AG04450 (cell line): ENCODE results near the gene INAFM2. TPM values are rescaled to one million over a fixed set of nuclear protein-coding genes. Genes with fewer than 3 reads are reported as not detected.
A peak's percentile ranks its signal among the peaks of the same experiment; 100 is the strongest.

Source experiments
- CTCF ChIA-PET: fragments of 300-600, 350-600 bp; formaldehyde crosslinking; extraction: SDS; loops from one replicate; lab custom pipeline; 2022; ENCODE audit warnings: antibody characterized with exemption, inconsistent platforms; lab: Charles Lee
- POLR2A ChIA-PET: fragments of 350-600 bp; formaldehyde crosslinking; extraction: SDS; loops from one replicate; lab custom pipeline; 2021; ENCODE audit warnings: antibody characterized with exemption, inconsistent platforms; lab: Yijun Ruan, JAX
- DNase-seq: peaks from one replicate; pipeline ENCODE4 v3.0.0-alpha.2; 2011; ENCODE audit warnings: low read depth, low spot score
- H3K27ac ChIP-seq: one replicate; pipeline ENCODE4 v1.5.1; 2012; ENCODE audit warnings: low read depth, low read length, control low read depth
- H3K27me3 ChIP-seq: one replicate; pipeline ENCODE4 v1.6.0; 2012; ENCODE audit warnings: low read length; ENCODE audit not compliant: control insufficient read depth, insufficient read depth
- H3K4me3 ChIP-seq: 2 replicates; pipeline ENCODE4 v1.5.1; 2011; ENCODE audit warnings: mild to moderate bottlenecking, low read depth, low read length, control low read depth
- H3K9me3 ChIP-seq: 2 replicates; pipeline ENCODE4 v1.5.1; 2012; ENCODE audit warnings: low read length; ENCODE audit not compliant: control insufficient read depth, insufficient read depth
- CTCF ChIP-seq: IDR thresholded peaks from 2 replicates; pipeline ENCODE4 v1.5.1; 2011; ENCODE audit warnings: low read depth, low read length, control low read depth, inconsistent platforms
- polyA plus RNA-seq: library from polyadenylated mRNA; depleted of rRNA; stranded (reverse); fragments of >200 nt; gene quantifications from 2 replicates; pipeline ENCODE4 v1.2.3, GENCODE V29; 2011

INAFM2 gene
- polyA plus RNA-seq, 1 experiment = 11.4 TPM

- CTCF ChIA-PET = interaction anchor here (1.2 to 8.6 kb wide), 2 partner anchors 10 to 13 kb away, joined by 4 to 85 read pairs; partner anchors contain the start of gene INAFM2
- peak overlapping the region; percentile 73 for H3K27ac ChIP-seq
- H3K27me3 ChIP-seq = no peaks in the 10 kb centered on the region
- H3K4me3 ChIP-seq = no peak overlapping the region
- POLR2A ChIA-PET = no interaction called here
- TF ChIP-seq CTCF = no peak
- no peak for DNase-seq
- no peaks in the 10 kb centered on the region for H3K9me3 ChIP-seq
Observed at GRCh38 chr15:40334541-40334940, 11.0 kb downstream of the INAFM2 start.

GRCh38 chr15:40334941-40335795, 11.7 kb downstream of the INAFM2 start:
- CTCF ChIA-PET = interaction anchor here (0.9 to 8.6 kb wide), 3 partner anchors 9 to 118 kb away, joined by 3 to 85 read pairs (median 4); partner anchors contain the start of gene INAFM2

GRCh38 chr15:40335938-40336743, 12.6 kb downstream of the INAFM2 start:
- H3K27ac ChIP-seq = peak overlapping the region; percentile 21
- DNase-seq = no peak
- POLR2A ChIA-PET = interaction anchor here (1.2 kb wide), 1 partner anchor 13 kb away, joined by 3 read pairs; the partner anchor contains the start of gene INAFM2

More at GRCh38 chr15:40334941-40335795, 11.7 kb downstream of the INAFM2 start:
- POLR2A ChIA-PET = no interaction called here
- no peak for TF ChIP-seq CTCF
- H3K9me3 ChIP-seq = no peaks in the 10 kb centered on the region
- H3K27ac ChIP-seq = no peak overlapping the region
- no peak for DNase-seq
- no peak overlapping the region for H3K4me3 ChIP-seq
- H3K27me3 ChIP-seq = no peaks in the 10 kb centered on the region

GRCh38 chr15:40336744-40337122, 13.2 kb downstream of the INAFM2 start:
- ChIA-PET CTCF (interaction anchor here (1.7 to 8.6 kb wide), 3 partner anchors 8 to 58 kb away, joined by 8 to 85 read pairs (median 50); partner anchors contain the start of gene INAFM2), POLR2A (interaction anchor here (1.2 kb wide), 1 partner anchor 14 kb away, joined by 3 read pairs; the partner anchor contains the start of gene INAFM2)
- Histone ChIP-seq H3K27ac (peak overlapping the region; percentile 21), H3K27me3 (no peaks in the 10 kb centered on the region), H3K4me3 (no peak overlapping the region), H3K9me3 (no peaks in the 10 kb centered on the region)
- no peak for TF ChIP-seq CTCF
- DNase-seq = no peak

More at GRCh38 chr15:40335938-40336743, 12.6 kb downstream of the INAFM2 start:
- Histone ChIP-seq H3K27me3 (no peaks in the 10 kb centered on the region), H3K4me3 (no peak overlapping the region), H3K9me3 (no peaks in the 10 kb centered on the region)
- TF ChIP-seq CTCF = no peak
- CTCF ChIA-PET = interaction anchor here (0.9 to 8.6 kb wide), 3 partner anchors 15 to 119 kb away, joined by 3 to 85 read pairs (median 8); partner anchors contain the start of gene INAFM2
